GM23338 (cell line): ENCODE results near the gene NEU2. TPM values are rescaled to one million over a fixed set of nuclear protein-coding genes. Genes with fewer than 3 reads are reported as not detected.

Experiments
- ATAC-seq: fragments of 200-7000 bp; cut with Tn5 transposase; 3 replicates; pipeline ENCODE4 v1.9.1; 2020
- DNase-seq: peaks from one replicate; pipeline ENCODE4 v3.0.0-alpha.2; 2015; ENCODE audit warnings: low spot score
- H2AFZ ChIP-seq: fragments of 200-600 bp; sonication (generic); 2 replicates; pipeline ENCODE4 v1.8.0; 2016; ENCODE audit warnings: antibody characterized with exemption, mild to moderate bottlenecking, moderate library complexity
- H3F3A ChIP-seq: fragments of 200-600 bp; sonication (generic); replicated peaks from 2 replicates; pipeline ENCODE4 v1.8.0; 2017; ENCODE audit warnings: antibody characterized with exemption, mixed run types, low read depth
- H3K27ac ChIP-seq: fragments of 200-600 bp; sonication (generic); 2 replicates; pipeline ENCODE4 v1.6.1; 2016; ENCODE audit warnings: low read depth
- H3K27me3 ChIP-seq: fragments of 200-600 bp; sonication (generic); 2 replicates; pipeline ENCODE4 v1.8.0; 2016; ENCODE audit warnings: mild to moderate bottlenecking, mixed run types, moderate library complexity; ENCODE audit not compliant: insufficient read depth
- H3K36me3 ChIP-seq: fragments of 200-600 bp; sonication (generic); 2 replicates; pipeline ENCODE4 v1.8.0; 2016; ENCODE audit warnings: mild to moderate bottlenecking; ENCODE audit not compliant: insufficient read depth
- H3K4me1 ChIP-seq: fragments of 200-600 bp; sonication (generic); 2 replicates; pipeline ENCODE4 v1.8.0; 2016; ENCODE audit warnings: mild to moderate bottlenecking, moderate library complexity; ENCODE audit not compliant: insufficient read depth
- H3K4me2 ChIP-seq: fragments of 200-600 bp; sonication (generic); 2 replicates; pipeline ENCODE4 v1.7.1; 2017; ENCODE audit warnings: mixed run types
- H3K4me3 ChIP-seq: fragments of 200-600 bp; sonication (generic); 2 replicates; pipeline ENCODE4 v1.6.1; 2016; ENCODE audit warnings: mixed run types
- H3K79me2 ChIP-seq: fragments of 200-600 bp; sonication (generic); replicated peaks from 2 replicates; pipeline ENCODE4 v1.8.0; 2017; ENCODE audit warnings: mild to moderate bottlenecking; ENCODE audit not compliant: insufficient read depth
- H3K9me2 ChIP-seq: fragments of 200-600 bp; sonication (generic); 2 replicates; pipeline ENCODE4 v1.8.0; 2017; ENCODE audit not compliant: insufficient read depth
- H4K20me1 ChIP-seq: fragments of 200-600 bp; sonication (generic); replicated peaks from 2 replicates; pipeline ENCODE4 v1.8.0; 2017; ENCODE audit warnings: mild to moderate bottlenecking; ENCODE audit not compliant: insufficient read depth
- H3K27ac Mint-ChIP-seq: 2 replicates; pipeline ENCODE4 v1.8.0; 2020; ENCODE audit warnings: inconsistent platforms, mild to moderate bottlenecking, moderate library complexity, mixed read lengths
- H3K27me3 Mint-ChIP-seq: 3 replicates; pipeline ENCODE4 v1.8.0; 2022; ENCODE audit warnings: low read depth, mild to moderate bottlenecking, moderate library complexity, mixed read lengths, inconsistent platforms; ENCODE audit not compliant: insufficient read depth, poor library complexity
- H3K36me3 Mint-ChIP-seq: 3 replicates; pipeline ENCODE4 v1.8.0; 2021; ENCODE audit warnings: low read depth, mild to moderate bottlenecking, inconsistent platforms, moderate library complexity, mixed read lengths
- H3K4me1 Mint-ChIP-seq: 3 replicates; pipeline ENCODE4 v1.8.0; 2020; ENCODE audit warnings: mild to moderate bottlenecking, inconsistent platforms, mixed read lengths
- H3K4me3 Mint-ChIP-seq: 3 replicates; pipeline ENCODE4 v1.8.0; 2021; ENCODE audit warnings: moderate library complexity, mild to moderate bottlenecking, inconsistent platforms, mixed read lengths
- H3K9me3 Mint-ChIP-seq: 3 replicates; pipeline ENCODE4 v1.8.0; 2020; ENCODE audit warnings: moderate library complexity, mild to moderate bottlenecking, inconsistent platforms, mixed read lengths
- EZH2 ChIP-seq: fragments of 200-600 bp; sonication (generic); IDR thresholded peaks from one replicate; pipeline ENCODE4 v1.8.0; 2017; ENCODE audit warnings: antibody characterized with exemption, mild to moderate bottlenecking, low read depth; ENCODE audit not compliant: unreplicated experiment
- EZH2phosphoT487 ChIP-seq: fragments of 200-600 bp; sonication (generic); IDR thresholded peaks from one replicate; pipeline ENCODE4 v1.8.1; 2018; ENCODE audit warnings: antibody characterized with exemption; ENCODE audit not compliant: unreplicated experiment
- NANOG ChIP-seq: IDR thresholded peaks from 2 replicates; pipeline ENCODE4 v1.6.1; 2016; ENCODE audit warnings: antibody characterized with exemption, borderline replicate concordance
- POLR2AphosphoS5 ChIP-seq: IDR thresholded peaks from 2 replicates; pipeline ENCODE4 v1.6.1; 2016; ENCODE audit warnings: antibody characterized with exemption, low read depth
- ZNF331 ChIP-seq: fragments of 250-450 bp; sonication (Bioruptor Pico); IDR thresholded peaks from 2 replicates; pipeline ENCODE4 v1.5.0; 2020; ENCODE audit warnings: low read depth, mild to moderate bottlenecking, moderate library complexity
- polyA plus RNA-seq: library from polyadenylated mRNA; unstranded; fragments of >200 nt; fragmentation: Nextera tagmentation; extraction: Ambion mirVana; gene quantifications from 2 replicates; pipeline ENCODE4 v1.2.1, GENCODE V29; 2016
- total RNA-seq: library from RNA; depleted of rRNA; stranded (reverse); fragments of >200 nt; shearing (Covaris generic); gene quantifications from 2 replicates; pipeline ENCODE4 v1.2.3, GENCODE V29; 2014
- TF ChIP-seq, protein P1 (sequence below): IDR thresholded peaks from one replicate; pipeline ENCODE4 v1.6.1; 2018; ENCODE audit warnings: antibody characterized with exemption; ENCODE audit not compliant: unreplicated experiment
- TF ChIP-seq, protein P2 (sequence below), 2 experiments: fragments of 200-600 bp in 1 of 2; sonication (generic) in 1 of 2; conservative IDR thresholded peaks; 2 replicates each; pipeline versions ENCODE4 v1.5.1 to v1.6.1; 2016 to 2017; ENCODE audit warnings: antibody characterized with exemption in 2 of 2, low read depth in 2 of 2, mild to moderate bottlenecking in 2 of 2, moderate library complexity in 1 of 2

Gene NEU2
- total and polyA plus RNA-seq, 2 experiments from 2014 or later, result not detected

DNA sequence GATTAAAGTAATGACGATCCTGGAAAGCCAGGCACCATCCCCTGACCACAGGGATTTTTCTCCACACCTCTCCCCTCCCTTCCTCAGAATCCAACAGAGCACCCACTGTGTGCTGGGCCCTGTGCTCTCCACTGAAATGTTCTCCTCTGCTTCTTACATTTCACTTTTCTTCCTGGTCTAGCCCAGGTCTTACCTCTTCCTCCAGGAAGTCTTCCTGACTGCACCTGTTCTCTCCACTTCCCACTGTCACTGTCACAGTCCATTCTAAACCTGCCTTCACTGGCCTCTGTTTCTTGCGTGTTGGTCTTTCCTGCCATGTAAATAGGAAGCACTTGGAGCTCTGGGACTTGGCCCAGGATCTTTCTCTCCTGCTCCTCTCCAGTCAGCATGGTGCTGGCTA, 12.0 kb upstream of the NEU2 start (continued):
- TF ChIP-seq, protein P1, sequence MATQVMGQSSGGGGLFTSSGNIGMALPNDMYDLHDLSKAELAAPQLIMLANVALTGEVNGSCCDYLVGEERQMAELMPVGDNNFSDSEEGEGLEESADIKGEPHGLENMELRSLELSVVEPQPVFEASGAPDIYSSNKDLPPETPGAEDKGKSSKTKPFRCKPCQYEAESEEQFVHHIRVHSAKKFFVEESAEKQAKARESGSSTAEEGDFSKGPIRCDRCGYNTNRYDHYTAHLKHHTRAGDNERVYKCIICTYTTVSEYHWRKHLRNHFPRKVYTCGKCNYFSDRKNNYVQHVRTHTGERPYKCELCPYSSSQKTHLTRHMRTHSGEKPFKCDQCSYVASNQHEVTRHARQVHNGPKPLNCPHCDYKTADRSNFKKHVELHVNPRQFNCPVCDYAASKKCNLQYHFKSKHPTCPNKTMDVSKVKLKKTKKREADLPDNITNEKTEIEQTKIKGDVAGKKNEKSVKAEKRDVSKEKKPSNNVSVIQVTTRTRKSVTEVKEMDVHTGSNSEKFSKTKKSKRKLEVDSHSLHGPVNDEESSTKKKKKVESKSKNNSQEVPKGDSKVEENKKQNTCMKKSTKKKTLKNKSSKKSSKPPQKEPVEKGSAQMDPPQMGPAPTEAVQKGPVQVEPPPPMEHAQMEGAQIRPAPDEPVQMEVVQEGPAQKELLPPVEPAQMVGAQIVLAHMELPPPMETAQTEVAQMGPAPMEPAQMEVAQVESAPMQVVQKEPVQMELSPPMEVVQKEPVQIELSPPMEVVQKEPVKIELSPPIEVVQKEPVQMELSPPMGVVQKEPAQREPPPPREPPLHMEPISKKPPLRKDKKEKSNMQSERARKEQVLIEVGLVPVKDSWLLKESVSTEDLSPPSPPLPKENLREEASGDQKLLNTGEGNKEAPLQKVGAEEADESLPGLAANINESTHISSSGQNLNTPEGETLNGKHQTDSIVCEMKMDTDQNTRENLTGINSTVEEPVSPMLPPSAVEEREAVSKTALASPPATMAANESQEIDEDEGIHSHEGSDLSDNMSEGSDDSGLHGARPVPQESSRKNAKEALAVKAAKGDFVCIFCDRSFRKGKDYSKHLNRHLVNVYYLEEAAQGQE, result no peak
- no peak for TF ChIP-seq NANOG

DNA sequence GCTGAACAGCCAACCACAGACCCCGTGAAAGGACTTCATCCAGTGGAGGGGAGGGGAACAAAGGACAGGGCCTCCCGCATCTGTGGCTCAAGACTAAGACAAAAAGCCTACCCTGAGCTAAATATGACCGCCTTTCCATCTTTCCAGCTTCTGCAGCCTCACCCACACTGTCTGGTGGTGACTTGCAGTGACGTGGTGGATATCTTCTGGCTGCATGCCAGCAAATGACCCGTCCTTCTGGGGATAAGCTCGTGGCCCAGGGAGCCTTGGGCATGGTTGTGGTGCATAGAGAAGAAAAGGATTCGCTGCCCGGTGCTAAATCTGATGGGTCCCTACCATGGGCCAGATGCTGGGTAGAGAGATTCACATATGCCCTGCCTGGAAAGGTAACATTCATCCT, 10.7 kb upstream of the NEU2 start:
- H3K27me3 ChIP-seq, result no peaks in the 10 kb centered on the region

DNA sequence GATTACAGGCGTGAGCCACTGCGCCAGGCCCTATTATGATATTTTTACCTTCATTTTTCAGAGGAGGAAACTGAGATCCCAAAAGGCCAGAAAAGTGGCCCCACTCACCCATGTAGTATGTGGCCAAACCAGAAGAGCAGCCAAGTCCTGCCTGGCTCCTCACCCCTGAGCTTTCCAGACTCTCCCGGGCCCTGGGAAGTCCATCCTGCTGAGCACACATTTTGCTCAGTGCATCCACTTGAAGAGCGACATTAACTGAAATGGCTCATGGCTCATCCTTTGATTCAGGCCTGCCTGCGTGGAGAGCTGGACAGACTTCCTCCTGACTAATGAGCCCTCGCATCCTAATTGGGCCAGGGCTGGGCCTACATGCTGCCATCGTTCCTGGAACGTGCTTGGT, 9.9 kb upstream of the NEU2 start:
- no peak overlapping the region for H3K27ac Mint-ChIP-seq
- H3K9me2 ChIP-seq, result no peaks in the 10 kb centered on the region
- peaks cover 4% of the 10 kb centered on the region for H3K4me1 Mint-ChIP-seq
- ATAC-seq (no peak), DNase-seq (no peak)
- no peak overlapping the region for H3K4me3 ChIP-seq
- no peaks in the 10 kb centered on the region for H3K27me3 ChIP-seq
- H3K4me1 ChIP-seq, result no peaks in the 10 kb centered on the region
- H3K4me2 ChIP-seq, result no peak overlapping the region
- H3F3A ChIP-seq, result no peaks in the 10 kb centered on the region
- no peak overlapping the region for H2AFZ ChIP-seq
- peaks cover 5% of the 10 kb centered on the region for H3K27me3 Mint-ChIP-seq
- no peak overlapping the region for H3K27ac ChIP-seq
- H3K79me2 ChIP-seq, result no peaks in the 10 kb centered on the region
- no peaks in the 10 kb centered on the region for H4K20me1 ChIP-seq
- no peak overlapping the region for H3K4me3 Mint-ChIP-seq
- no peaks in the 10 kb centered on the region for H3K36me3 ChIP-seq
- no peaks in the 10 kb centered on the region; the same call in 2 of the 3 replicates for H3K9me3 Mint-ChIP-seq
- H3K36me3 Mint-ChIP-seq, result no peaks in the 10 kb centered on the region
- TF ChIP-seq POLR2AphosphoS5 (no peak), ZNF331 (CRISPR knock-in tag) (no peak), EZH2 (no peak)

More for the DNA sequence above, 10.7 kb upstream of the NEU2 start:
- no peak overlapping the region for H3K27ac ChIP-seq
- no peak overlapping the region for H3K4me3 ChIP-seq
- no peaks in the 10 kb centered on the region for H3K79me2 ChIP-seq
- ATAC-seq (no peak), DNase-seq (no peak)
- no peaks in the 10 kb centered on the region for H3K36me3 Mint-ChIP-seq
- H3K36me3 ChIP-seq, result no peaks in the 10 kb centered on the region
- TF ChIP-seq EZH2phosphoT487, result no peak
- TF ChIP-seq NANOG, result no peak
- TF ChIP-seq, protein P2, sequence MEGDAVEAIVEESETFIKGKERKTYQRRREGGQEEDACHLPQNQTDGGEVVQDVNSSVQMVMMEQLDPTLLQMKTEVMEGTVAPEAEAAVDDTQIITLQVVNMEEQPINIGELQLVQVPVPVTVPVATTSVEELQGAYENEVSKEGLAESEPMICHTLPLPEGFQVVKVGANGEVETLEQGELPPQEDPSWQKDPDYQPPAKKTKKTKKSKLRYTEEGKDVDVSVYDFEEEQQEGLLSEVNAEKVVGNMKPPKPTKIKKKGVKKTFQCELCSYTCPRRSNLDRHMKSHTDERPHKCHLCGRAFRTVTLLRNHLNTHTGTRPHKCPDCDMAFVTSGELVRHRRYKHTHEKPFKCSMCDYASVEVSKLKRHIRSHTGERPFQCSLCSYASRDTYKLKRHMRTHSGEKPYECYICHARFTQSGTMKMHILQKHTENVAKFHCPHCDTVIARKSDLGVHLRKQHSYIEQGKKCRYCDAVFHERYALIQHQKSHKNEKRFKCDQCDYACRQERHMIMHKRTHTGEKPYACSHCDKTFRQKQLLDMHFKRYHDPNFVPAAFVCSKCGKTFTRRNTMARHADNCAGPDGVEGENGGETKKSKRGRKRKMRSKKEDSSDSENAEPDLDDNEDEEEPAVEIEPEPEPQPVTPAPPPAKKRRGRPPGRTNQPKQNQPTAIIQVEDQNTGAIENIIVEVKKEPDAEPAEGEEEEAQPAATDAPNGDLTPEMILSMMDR (conservative IDR thresholded peaks at IDR 0.05; ENCODE audit: low read depth in 2 of 2), result no peak
- no peak for TF ChIP-seq ZNF331 (CRISPR knock-in tag)
- no peak for TF ChIP-seq EZH2
- H3K9me3 Mint-ChIP-seq, result no peaks in the 10 kb centered on the region; the same call in 2 of the 3 replicates
- H3K4me2 ChIP-seq, result no peak overlapping the region
- peaks cover 4% of the 10 kb centered on the region for H3K4me1 Mint-ChIP-seq
- H3K9me2 ChIP-seq, result no peaks in the 10 kb centered on the region
- no peaks in the 10 kb centered on the region for H4K20me1 ChIP-seq
- no peaks in the 10 kb centered on the region for H3F3A ChIP-seq
- H3K27me3 Mint-ChIP-seq, result peaks cover 5% of the 10 kb centered on the region
- H3K27ac Mint-ChIP-seq, result no peak overlapping the region
- H3K4me3 Mint-ChIP-seq, result no peak overlapping the region
- no peaks in the 10 kb centered on the region for H3K4me1 ChIP-seq
- H2AFZ ChIP-seq, result no peak overlapping the region
